T-helper 1 cell treated with Interleukin-12 subunit alpha and Interleukin-12 subunit beta and Interleukin-4 antibody, amounts not matched to agents 30 μg/mL and 1 μg/mL, for 36 hours (primary cell): ENCODE results near the gene EEF2K.
"Not testable (repeated sequence)": the region's sequence is repeated elsewhere in the genome, so short reads cannot be mapped to it uniquely, and the experiment has no call there.

Source experiments
- H3K27ac Mint-ChIP-seq: one replicate; pipeline ENCODE4 v1.8.0; 2021; ENCODE audit warnings: mild to moderate bottlenecking, mixed read lengths
- H3K27me3 Mint-ChIP-seq: one replicate; pipeline ENCODE4 v1.8.0; 2021; ENCODE audit warnings: low read depth, mixed read lengths
- H3K36me3 Mint-ChIP-seq: one replicate; pipeline ENCODE4 v1.8.0; 2021; ENCODE audit warnings: low read depth, mixed read lengths
- H3K4me1 Mint-ChIP-seq: one replicate; pipeline ENCODE4 v1.8.0; 2021; ENCODE audit warnings: low read depth, mixed read lengths
- H3K4me3 Mint-ChIP-seq: one replicate; pipeline ENCODE4 v1.8.0; 2021; ENCODE audit warnings: mild to moderate bottlenecking, moderate library complexity, mixed read lengths
- H3K9me3 Mint-ChIP-seq: one replicate; pipeline ENCODE4 v1.8.0; 2021; ENCODE audit warnings: mixed read lengths

Gene EEF2K

DNA sequence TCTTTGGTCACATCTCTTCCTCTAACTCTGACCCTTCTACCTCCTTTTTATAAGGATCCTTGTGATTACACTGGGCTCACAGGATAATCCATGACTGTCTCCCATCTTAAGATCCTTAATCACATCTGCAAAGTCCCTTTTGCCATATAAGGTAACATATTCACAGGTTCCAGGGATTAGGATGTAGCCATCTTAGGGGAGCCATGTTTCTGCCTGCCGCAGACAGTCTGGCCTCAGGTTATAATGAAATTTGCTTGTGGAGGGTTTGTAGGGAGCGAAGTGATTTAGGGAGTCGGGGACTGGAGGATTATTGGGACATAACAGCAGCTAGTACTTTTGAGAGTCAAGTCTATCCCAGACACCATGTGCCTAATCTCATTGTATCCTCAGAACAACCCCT, 7.7 kb downstream of the EEF2K start:
- no peaks in the 10 kb centered on the region for H3K9me3 Mint-ChIP-seq
- no peak overlapping the region for H3K4me3 Mint-ChIP-seq
- H3K27ac Mint-ChIP-seq, result no peak overlapping the region
- H3K27me3 Mint-ChIP-seq, result no peaks in the 10 kb centered on the region
- peaks cover 28% of the 10 kb centered on the region for H3K4me1 Mint-ChIP-seq
- H3K36me3 Mint-ChIP-seq, result peaks cover 16% of the 10 kb centered on the region

DNA sequence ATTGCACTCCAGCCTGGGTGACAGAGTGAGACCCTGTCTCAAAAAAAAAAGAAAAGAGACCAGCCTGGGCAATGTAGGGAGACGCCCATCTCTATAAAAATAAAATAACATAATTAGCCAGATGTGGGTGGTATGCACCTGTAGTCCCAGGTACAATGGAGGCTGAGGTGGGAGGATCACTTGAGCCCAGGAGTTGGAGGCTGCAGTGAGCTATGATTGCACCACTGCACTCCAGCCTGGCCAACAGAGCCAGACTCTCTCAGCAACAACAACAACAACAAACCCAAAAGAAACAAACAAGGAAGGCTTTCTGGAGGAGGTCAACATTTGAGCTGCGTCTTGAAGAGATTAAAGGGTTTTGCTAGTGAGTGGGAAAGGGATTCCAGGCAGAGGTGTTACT, 8.3 kb downstream of the EEF2K start:
- Mint-ChIP-seq H3K27ac (no peak overlapping the region), H3K36me3 (peaks cover 17% of the 10 kb centered on the region), H3K9me3 (no peaks in the 10 kb centered on the region), H3K27me3 (no peaks in the 10 kb centered on the region), H3K4me1 (peaks cover 28% of the 10 kb centered on the region), H3K4me3 (no peak overlapping the region)

DNA sequence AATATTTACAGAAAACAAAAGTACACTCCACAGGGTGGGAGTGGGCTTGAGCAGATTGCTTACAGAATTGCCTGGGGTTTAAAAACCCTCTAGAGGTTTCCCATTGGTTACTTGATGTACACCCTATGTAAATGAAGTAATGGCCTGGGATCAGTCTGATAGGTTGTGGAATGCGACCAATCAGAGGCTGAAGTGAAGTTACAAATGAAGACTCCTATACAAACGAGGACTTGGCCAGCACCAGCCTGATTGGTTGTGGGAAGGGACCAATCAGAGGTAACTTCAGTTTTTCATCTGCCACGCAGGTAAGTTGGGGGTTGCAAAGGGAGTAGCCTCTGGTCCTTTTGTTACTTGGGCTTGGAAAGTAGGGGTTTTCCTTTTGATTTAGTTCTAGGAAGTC, 8.8 kb downstream of the EEF2K start:
- H3K36me3 Mint-ChIP-seq, result peaks cover 17% of the 10 kb centered on the region
- H3K4me1 Mint-ChIP-seq, result peaks cover 28% of the 10 kb centered on the region
- no peaks in the 10 kb centered on the region for H3K9me3 Mint-ChIP-seq
- no peaks in the 10 kb centered on the region for H3K27me3 Mint-ChIP-seq
- H3K27ac Mint-ChIP-seq, result no peak overlapping the region
- no peak overlapping the region for H3K4me3 Mint-ChIP-seq

DNA sequence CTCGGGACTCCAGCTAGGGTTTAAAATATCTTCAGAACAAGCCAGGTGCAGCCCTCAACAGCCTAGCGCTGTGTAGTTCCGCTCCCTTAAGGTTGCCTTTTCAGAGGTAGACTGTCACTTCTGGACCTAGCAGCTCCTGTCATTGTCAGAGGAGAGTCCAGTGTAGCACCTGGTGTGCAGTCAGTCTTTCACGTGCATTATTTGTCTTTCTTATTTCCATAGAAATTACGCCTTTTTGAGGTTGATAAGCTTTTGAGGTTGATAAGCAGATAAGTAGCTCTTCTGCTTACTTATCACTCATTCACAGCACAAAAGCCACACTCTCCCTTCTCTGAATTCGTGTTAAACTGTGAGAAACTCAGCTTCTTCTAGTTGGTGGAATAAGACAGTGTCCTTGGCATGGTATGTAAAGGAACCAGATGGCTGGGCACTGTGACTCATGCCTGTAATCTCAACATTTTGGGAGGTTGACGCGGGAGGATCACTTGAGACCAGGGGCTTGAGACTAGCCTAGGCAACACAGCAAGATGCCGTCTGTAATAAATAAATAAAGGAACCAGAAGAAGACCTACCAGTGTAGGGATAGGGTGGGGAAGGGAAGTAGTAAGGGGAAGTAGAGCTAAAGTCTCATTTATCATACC, 10.2 kb downstream of the EEF2K start:
- Mint-ChIP-seq H3K9me3 (no peaks in the 10 kb centered on the region), H3K4me1 (peaks cover 23% of the 10 kb centered on the region), H3K36me3 (peaks cover 9% of the 10 kb centered on the region), H3K27me3 (no peaks in the 10 kb centered on the region), H3K4me3 (no peak overlapping the region), H3K27ac (no peak overlapping the region)

DNA sequence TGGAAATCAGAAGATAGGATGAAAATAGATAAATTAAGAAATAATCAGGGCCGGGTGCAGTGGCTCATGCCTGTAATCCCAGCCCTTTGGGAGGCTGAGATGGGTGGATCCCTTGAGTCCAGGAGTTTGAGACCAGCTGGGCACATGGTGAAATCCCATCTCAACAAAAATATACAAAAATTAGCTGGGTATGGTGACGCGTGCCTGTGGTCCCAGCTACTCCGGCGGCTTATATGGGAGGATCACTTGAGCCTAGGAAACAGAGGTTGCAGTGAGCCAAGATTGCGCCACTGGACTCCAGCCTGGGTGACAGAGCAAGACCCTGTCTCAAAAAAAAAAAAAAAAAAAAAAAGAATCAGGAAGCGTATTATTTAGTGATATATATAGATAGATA, 10.8 kb downstream of the EEF2K start:
- H3K36me3 Mint-ChIP-seq, H3K9me3 Mint-ChIP-seq, H3K27ac Mint-ChIP-seq, H3K27me3 Mint-ChIP-seq, H3K4me3 Mint-ChIP-seq: not testable (repeated sequence)
- peaks cover 23% of the 10 kb centered on the region for H3K4me1 Mint-ChIP-seq

DNA sequence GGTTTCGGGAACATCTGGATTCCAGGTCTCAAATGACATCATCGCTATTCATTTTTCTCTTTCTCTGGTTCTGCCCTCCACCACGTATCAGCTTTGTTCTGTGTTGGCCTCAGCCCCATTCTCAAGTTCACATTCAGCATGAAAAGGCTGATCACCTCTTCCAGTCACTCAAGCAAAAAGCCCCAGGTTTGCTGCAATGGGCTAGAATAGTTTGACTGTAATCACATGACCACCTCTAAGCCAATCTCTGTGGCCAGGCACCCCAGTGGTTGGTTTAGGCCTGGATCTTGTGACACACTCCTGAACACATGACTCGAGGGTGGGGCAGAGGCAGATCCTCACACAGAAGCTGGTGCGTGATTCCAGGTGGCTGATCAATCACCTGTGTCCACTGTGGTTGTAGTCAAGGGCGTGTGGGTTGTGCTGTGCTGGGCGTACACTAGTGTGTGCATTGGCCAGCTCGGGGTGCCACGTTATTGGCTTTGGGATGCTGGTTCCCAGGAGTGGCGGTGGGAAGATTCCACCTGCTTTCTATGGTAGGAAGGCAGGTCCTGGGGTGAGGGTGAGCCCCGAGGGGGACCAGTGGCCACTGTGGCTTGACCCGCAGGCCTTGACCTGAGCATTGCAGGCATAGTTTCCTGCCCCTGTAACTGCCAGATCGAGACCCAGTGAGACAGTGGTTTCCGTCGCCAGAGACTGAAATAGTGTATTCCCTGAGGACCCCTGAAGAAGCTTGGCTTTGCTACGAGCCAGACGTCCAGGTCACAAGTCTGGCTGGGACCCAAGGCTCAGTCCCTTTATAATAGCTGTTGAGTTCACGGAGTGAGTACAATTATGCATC, 12.0 kb downstream of the EEF2K start:
- H3K4me3 Mint-ChIP-seq, result no peak overlapping the region
- H3K36me3 Mint-ChIP-seq, result peaks cover 1% of the 10 kb centered on the region
- peaks cover 23% of the 10 kb centered on the region for H3K4me1 Mint-ChIP-seq
- no peaks in the 10 kb centered on the region for H3K9me3 Mint-ChIP-seq
- H3K27ac Mint-ChIP-seq, result peak overlapping the region; percentile 13
- no peaks in the 10 kb centered on the region for H3K27me3 Mint-ChIP-seq

DNA sequence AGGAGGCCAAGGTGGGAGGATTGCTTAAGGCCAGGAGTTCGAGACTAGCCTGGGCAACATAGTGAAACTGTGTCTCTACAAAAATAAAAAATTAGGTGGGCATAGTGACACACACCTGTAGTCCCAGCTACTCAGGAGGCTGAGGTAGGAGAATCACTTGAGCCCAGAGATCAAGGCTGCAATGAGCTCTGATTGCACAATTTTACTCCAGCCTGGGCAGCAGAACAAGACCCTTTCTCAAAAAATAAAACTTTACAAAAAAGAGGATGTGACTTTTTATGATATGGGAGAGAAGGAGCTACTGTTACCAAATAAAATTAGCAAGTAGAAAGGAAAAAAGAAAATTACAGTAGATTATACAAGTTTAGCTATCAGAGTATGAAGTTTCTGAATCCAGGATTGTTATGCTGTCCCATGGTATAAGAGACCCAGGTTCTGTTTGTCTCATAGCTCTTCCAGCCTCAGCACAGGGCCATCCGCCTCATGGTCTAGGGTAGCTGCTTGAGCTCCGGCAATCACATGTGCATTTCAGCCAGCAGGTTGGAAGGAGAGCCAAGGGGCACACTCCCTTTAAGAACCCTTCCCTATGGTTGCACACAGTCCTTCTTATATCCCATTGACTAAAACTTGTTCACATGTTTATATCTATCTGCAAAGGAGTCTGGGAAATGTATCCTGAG, 13.5 kb downstream of the EEF2K start:
- no peaks in the 10 kb centered on the region for H3K27me3 Mint-ChIP-seq
- peaks cover 14% of the 10 kb centered on the region for H3K4me1 Mint-ChIP-seq
- no peak overlapping the region for H3K4me3 Mint-ChIP-seq
- no peaks in the 10 kb centered on the region for H3K9me3 Mint-ChIP-seq
- peaks cover 5% of the 10 kb centered on the region for H3K36me3 Mint-ChIP-seq
- H3K27ac Mint-ChIP-seq, result no peak overlapping the region

DNA sequence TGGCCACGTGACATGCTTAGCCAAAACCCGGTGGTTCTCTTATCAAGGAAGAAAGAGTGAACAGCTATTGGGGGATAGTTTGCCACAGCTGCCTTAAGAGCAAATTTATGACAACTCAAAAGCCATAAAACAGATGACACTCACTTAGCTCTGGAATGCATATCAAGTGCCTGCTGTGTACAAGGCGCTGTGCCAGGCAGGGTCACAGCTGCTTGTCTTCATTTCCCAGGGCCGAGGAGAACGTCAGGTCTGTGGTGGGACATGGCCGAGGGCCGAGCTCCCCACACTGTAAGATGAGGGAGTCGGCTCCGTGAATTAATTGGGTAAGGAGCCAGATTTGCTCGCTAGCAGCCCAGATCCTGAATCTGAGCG, 14.0 kb downstream of the EEF2K start:
- Mint-ChIP-seq H3K27ac (no peak overlapping the region), H3K27me3 (no peaks in the 10 kb centered on the region), H3K4me3 (no peak overlapping the region)

DNA sequence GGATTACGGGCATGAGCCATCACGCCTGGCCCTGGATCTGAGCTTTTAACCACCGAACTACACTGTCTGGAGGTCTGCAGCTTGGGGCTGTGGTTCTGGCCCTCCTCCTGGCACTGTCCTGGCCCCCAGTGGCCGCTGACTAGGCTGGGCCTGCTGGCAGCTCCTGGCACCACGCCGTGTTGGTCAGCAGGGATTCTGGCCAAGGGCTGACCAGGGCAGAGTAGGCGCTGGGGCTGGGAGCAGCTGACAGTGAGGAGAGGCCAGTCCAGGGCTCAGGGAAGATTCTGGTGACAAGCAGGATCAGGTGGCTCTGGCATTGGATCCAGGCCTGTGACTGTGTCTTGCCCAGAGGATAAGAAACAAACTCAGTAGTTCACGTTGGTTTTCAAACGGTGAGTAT, 14.6 kb downstream of the EEF2K start:
- Mint-ChIP-seq H3K27me3 (no peaks in the 10 kb centered on the region), H3K9me3 (no peaks in the 10 kb centered on the region), H3K4me3 (no peak overlapping the region), H3K27ac (no peak overlapping the region), H3K4me1 (peaks cover 8% of the 10 kb centered on the region), H3K36me3 (peaks cover 5% of the 10 kb centered on the region)

More for the DNA sequence above, 14.0 kb downstream of the EEF2K start:
- Mint-ChIP-seq H3K9me3 (no peaks in the 10 kb centered on the region), H3K36me3 (peaks cover 5% of the 10 kb centered on the region), H3K4me1 (peaks cover 10% of the 10 kb centered on the region)

DNA sequence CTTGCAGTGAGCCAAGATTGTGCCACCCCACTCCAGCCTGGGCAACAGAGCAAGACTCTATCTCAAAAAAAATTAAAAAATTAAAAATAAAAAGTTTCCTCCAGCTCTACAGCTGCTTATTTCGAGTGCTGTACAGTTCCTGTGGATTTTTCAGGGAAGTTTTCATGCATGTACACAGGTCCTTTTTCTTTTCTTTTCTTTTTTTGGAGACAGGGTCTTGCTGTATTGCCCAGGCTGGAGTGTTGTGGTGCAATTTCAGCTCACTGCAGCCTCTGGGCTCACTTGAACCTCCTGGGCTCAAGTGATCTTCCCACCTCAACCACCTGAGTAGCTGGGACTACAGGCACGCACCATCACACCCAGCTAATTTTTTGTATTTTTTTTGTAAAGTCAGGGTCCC, 15.9 kb downstream of the EEF2K start:
- H3K27me3 Mint-ChIP-seq, result no peaks in the 10 kb centered on the region
- peaks cover 4% of the 10 kb centered on the region for H3K4me1 Mint-ChIP-seq
- no peak overlapping the region for H3K27ac Mint-ChIP-seq
- no peaks in the 10 kb centered on the region for H3K9me3 Mint-ChIP-seq
- H3K4me3 Mint-ChIP-seq, result no peak overlapping the region
- H3K36me3 Mint-ChIP-seq, result peaks cover 7% of the 10 kb centered on the region

DNA sequence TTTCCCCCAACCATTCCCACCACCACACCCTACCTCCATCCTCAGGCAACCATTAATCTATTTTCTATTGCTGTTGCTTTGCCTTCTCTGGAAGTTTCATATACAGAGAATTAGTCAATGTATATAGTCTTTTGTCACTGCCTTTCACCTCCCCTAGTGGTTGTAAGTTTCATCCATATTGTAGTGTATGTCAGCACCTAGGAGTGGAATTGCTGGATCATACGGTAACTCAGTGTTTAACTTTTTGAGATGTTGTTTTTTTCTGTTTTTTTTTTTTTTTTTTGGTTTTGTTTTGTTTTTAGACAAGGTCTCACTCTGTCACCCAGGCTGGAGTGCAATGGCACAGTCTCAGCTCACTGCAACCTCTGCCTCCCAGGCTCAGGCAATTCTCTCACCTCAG, 16.9 kb downstream of the EEF2K start:
- Mint-ChIP-seq H3K4me3 (no peak overlapping the region), H3K4me1 (peaks cover 1% of the 10 kb centered on the region), H3K27ac (no peak overlapping the region), H3K36me3 (peaks cover 7% of the 10 kb centered on the region), H3K27me3 (no peaks in the 10 kb centered on the region), H3K9me3 (no peaks in the 10 kb centered on the region)

DNA sequence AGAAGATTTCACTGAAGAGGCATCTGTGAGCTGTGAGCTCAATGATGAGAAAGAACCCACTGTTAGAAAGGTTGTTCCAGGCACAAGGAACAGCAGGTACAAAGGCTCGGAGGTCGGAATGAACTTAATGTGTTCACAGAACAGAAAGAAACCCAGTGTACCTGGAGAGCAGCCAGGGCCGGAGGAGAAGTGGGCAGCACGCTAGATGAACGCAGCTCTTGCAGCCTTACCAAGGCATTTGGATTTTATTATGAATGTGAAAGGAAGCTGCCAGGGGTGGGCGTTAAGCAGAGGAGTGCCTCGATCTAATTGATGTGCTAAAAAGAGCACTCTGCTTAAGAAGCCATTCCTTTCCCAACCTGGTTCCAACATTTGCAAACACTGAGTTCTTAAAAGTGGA, 19.0 kb downstream of the EEF2K start:
- H3K9me3 Mint-ChIP-seq, result no peaks in the 10 kb centered on the region
- no peaks in the 10 kb centered on the region for H3K4me1 Mint-ChIP-seq
- no peaks in the 10 kb centered on the region for H3K27me3 Mint-ChIP-seq
- no peak overlapping the region for H3K27ac Mint-ChIP-seq
- H3K4me3 Mint-ChIP-seq, result no peak overlapping the region
- H3K36me3 Mint-ChIP-seq, result peaks cover 15% of the 10 kb centered on the region

DNA sequence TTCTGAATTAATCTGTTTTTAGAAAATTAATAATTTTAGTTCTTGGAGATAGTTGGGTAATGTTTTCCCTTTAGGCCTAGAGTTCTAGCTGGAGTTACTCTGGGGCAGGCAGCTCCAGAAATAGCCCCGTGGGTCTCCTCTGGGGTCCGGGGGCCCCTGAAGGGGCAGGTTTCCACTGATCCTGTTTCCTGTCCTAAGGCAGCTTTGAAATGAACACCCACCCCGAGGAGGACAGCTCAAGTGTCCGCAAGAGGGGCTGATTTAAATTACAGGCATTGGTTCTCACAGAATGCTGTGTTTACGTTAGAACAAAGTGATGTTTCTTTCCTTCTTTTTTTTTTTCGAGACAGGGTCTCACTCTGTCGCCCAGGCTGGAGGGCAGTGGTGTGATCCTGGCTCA, 23.8 kb downstream of the EEF2K start:
- Mint-ChIP-seq H3K36me3 (peaks cover 23% of the 10 kb centered on the region), H3K9me3 (no peaks in the 10 kb centered on the region), H3K27ac (no peak overlapping the region), H3K4me3 (no peak overlapping the region), H3K4me1 (peaks cover 5% of the 10 kb centered on the region), H3K27me3 (no peaks in the 10 kb centered on the region)

DNA sequence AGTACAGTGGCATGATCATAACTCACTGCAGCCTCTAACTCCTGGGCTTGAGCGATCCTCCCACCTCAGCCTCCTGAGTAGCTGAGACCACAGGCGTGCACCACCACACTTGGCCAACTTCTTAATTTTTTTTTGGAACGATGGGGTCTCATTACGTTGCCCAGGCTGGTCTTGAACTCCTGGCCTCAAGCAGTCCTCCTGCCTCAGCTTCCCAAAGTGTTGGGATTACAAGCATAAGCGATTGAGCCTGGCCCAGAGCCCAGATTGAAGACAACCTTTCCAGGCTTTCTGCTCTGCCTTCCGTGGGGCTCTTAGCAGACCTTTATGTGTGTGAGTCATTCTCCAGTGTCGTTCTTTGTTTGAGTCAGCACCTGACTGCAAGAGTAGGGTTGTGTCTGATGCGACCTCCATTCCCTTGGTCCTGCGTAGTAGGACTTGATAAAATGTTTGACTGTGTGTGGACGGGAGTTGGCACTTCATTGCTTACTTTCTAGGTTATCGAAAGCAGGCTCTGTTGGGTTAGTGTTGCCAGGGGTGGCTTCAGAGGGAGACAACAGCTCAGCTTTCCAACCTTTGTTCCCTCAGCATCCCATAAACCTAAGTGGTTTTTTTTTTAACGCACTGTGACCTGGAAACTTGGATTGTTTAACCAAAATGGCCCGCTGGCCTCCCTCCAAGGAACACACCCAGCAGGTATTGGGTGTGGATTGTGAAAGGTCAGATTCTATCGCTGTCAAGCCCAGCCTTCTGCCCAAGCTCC, 26.4 kb downstream of the EEF2K start:
- H3K4me1 Mint-ChIP-seq, result peaks cover 5% of the 10 kb centered on the region
- H3K4me3 Mint-ChIP-seq, result no peak overlapping the region
- H3K9me3 Mint-ChIP-seq, result no peaks in the 10 kb centered on the region
- peak overlapping the region; percentile 11 for H3K27ac Mint-ChIP-seq
- no peaks in the 10 kb centered on the region for H3K27me3 Mint-ChIP-seq
- peaks cover 21% of the 10 kb centered on the region for H3K36me3 Mint-ChIP-seq
